KMS-11 (cell line): Measurements from ENCODE around the gene NOTCH2.

Experiments used
- H2AFZ ChIP-seq: fragments of 200-600 bp; sonication (generic); 2 replicates; pipeline ENCODE4 v1.6.1; 2016; ENCODE audit warnings: antibody characterized with exemption, mixed run types, low read depth
- H3K27ac ChIP-seq: fragments of 200-600 bp; sonication (generic); 2 replicates; pipeline ENCODE4 v1.6.1; 2016; ENCODE audit warnings: mild to moderate bottlenecking, mixed run types
- H3K27me3 ChIP-seq: fragments of 200-600 bp; sonication (generic); 2 replicates; pipeline ENCODE4 v1.6.1; 2017; ENCODE audit warnings: mild to moderate bottlenecking, low read depth, mixed run types, moderate library complexity; ENCODE audit not compliant: insufficient read depth
- H3K36me3 ChIP-seq: fragments of 200-600 bp; sonication (generic); 2 replicates; pipeline ENCODE4 v1.6.1; 2017; ENCODE audit warnings: mild to moderate bottlenecking, mixed run types; ENCODE audit not compliant: insufficient read depth
- H3K4me1 ChIP-seq: fragments of 200-600 bp; sonication (generic); 2 replicates; pipeline ENCODE4 v1.6.1; 2016; ENCODE audit warnings: mild to moderate bottlenecking, low read depth, mixed run types; ENCODE audit not compliant: poor library complexity, severe bottlenecking
- H3K4me2 ChIP-seq: fragments of 200-600 bp; sonication (generic); 2 replicates; pipeline ENCODE4 v1.7.0; 2016; ENCODE audit warnings: mild to moderate bottlenecking, mixed run types
- H3K4me3 ChIP-seq: fragments of 200-600 bp; sonication (generic); IDR thresholded peaks from 2 replicates; pipeline ENCODE4 v1.6.1; 2017; ENCODE audit warnings: low read depth, low read length, mixed read lengths; ENCODE audit not compliant: insufficient read depth
- H3K79me2 ChIP-seq: fragments of 200-600 bp; sonication (generic); 2 replicates; pipeline ENCODE4 v1.6.1; 2016; ENCODE audit warnings: low read depth, mixed run types; ENCODE audit not compliant: insufficient read depth
- H3K9ac ChIP-seq: fragments of 200-600 bp; sonication (generic); 2 replicates; pipeline ENCODE4 v1.6.1; 2016; ENCODE audit warnings: mild to moderate bottlenecking, mixed run types
- H4K20me1 ChIP-seq: fragments of 200-600 bp; sonication (generic); 2 replicates; pipeline ENCODE4 v1.6.1; 2016; ENCODE audit warnings: mild to moderate bottlenecking, mixed run types; ENCODE audit not compliant: insufficient read depth
- TF ChIP-seq, protein P1 (sequence below): fragments of 200-600 bp; sonication (generic); conservative IDR thresholded peaks from 2 replicates; pipeline ENCODE4 v1.6.1; 2017; ENCODE audit warnings: low read depth, mild to moderate bottlenecking, antibody characterized with exemption, low read length, moderate library complexity, mixed read lengths

The NOTCH2 gene

DNA sequence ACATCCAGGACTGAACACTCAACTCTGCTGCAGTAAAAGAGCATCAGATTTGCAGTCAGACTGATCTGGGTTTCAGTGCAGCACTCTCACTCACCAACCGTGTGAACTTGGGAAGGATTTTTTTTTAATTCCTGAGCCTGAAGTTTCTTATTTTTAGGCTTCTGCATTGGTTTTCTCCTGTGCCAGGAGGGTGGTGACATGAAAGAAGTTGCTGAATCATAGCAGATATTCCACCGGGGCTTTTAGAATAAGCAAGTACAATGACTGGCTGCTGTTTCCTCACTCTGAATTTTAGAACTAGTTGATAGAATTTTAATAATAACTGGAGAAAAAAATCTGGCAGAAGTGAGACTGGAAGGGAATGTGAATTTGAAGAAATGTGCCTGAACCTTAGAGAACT lies 184.8 kb downstream of the NOTCH2 start:
- Histone ChIP-seq H3K4me1 (no peaks in the 10 kb centered on the region), H3K36me3 (no peaks in the 10 kb centered on the region), H3K9ac (no peak overlapping the region), H3K27me3 (no peaks in the 10 kb centered on the region), H3K27ac (no peak overlapping the region), H4K20me1 (no peaks in the 10 kb centered on the region), H3K4me2 (no peak overlapping the region), H3K4me3 (no peak overlapping the region), H2AFZ (no peak overlapping the region), H3K79me2 (no peaks in the 10 kb centered on the region)
- TF ChIP-seq, protein P1, sequence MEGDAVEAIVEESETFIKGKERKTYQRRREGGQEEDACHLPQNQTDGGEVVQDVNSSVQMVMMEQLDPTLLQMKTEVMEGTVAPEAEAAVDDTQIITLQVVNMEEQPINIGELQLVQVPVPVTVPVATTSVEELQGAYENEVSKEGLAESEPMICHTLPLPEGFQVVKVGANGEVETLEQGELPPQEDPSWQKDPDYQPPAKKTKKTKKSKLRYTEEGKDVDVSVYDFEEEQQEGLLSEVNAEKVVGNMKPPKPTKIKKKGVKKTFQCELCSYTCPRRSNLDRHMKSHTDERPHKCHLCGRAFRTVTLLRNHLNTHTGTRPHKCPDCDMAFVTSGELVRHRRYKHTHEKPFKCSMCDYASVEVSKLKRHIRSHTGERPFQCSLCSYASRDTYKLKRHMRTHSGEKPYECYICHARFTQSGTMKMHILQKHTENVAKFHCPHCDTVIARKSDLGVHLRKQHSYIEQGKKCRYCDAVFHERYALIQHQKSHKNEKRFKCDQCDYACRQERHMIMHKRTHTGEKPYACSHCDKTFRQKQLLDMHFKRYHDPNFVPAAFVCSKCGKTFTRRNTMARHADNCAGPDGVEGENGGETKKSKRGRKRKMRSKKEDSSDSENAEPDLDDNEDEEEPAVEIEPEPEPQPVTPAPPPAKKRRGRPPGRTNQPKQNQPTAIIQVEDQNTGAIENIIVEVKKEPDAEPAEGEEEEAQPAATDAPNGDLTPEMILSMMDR: no peak

DNA sequence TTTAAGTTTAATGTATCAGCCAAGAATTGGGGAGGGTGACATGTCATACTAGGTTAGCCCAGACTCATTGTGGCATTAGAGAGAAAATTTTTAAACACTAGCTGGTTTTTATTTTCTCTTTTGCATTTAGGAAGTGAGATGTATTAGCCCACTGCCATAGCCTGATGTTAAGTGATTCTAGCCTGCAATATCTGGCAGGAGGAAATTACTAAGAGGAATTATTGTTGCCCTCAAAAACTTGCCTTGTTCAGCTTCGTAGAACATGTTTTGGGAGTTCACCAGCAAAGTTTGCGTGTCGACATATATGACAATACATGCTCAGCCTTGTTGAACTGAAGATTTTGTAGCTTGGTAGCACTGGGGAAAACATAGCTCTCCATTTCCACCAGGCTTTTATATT lies 185.6 kb downstream of the NOTCH2 start:
- H4K20me1 ChIP-seq: no peaks in the 10 kb centered on the region
- no peaks in the 10 kb centered on the region for H3K36me3 ChIP-seq
- no peak overlapping the region for H2AFZ ChIP-seq
- no peak overlapping the region for H3K27ac ChIP-seq
- H3K4me3 ChIP-seq: no peak overlapping the region
- H3K27me3 ChIP-seq: no peaks in the 10 kb centered on the region
- TF ChIP-seq, protein P1: no peak
- H3K4me1 ChIP-seq: no peaks in the 10 kb centered on the region
- H3K4me2 ChIP-seq: no peak overlapping the region
- H3K9ac ChIP-seq: no peak overlapping the region
- H3K79me2 ChIP-seq: no peaks in the 10 kb centered on the region

DNA sequence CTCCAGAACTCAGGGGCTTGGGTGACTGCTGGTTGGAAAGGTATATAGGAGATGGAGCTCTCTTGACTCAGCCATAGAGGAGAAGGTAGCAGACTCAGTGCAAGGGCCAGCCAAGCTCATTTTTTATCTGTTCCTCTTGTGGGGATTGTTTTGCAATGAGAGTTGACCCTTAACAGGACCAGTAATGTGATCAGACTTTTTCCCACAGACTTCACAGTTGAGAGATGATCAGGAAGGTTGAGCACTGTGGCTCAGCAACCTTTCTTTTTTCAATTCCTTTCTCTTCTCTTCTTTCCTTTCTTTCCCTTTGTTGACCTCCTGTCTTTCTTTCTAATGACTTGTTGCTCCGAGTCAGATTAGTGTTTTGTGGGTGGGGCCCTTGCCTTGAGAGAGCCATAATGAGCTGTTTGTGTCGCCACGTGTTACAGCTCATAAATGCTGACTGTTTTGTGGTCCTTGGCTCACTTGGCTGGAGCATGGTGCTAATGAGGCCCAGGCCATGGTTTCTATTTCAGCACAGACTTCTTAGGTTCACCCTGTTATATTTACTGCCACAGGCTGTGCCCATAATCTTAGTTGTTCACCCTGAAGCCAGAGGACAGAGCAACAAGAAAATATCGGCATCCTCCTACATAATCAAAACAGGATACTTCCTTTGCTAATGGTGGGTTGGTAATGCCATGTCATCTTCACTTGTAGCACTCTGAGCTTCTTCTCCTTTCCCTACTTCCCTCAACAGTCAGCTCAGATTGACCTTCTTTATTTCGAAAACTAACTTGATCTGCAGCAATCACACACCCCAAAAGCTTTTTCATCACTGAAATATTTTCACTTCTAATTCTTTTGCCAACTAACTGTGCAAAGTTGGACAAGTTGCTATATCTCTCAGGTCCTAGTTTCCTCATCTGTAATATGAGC lies 187.1 kb downstream of the NOTCH2 start:
- H3K4me3 ChIP-seq: no peak overlapping the region
- H3K27me3 ChIP-seq: no peaks in the 10 kb centered on the region
- H3K4me1 ChIP-seq: no peaks in the 10 kb centered on the region
- no peak overlapping the region for H3K27ac ChIP-seq
- TF ChIP-seq, protein P1: no peak
- no peak overlapping the region for H3K9ac ChIP-seq
- H2AFZ ChIP-seq: no peak overlapping the region
- no peaks in the 10 kb centered on the region for H3K36me3 ChIP-seq
- H3K4me2 ChIP-seq: no peak overlapping the region
- no peaks in the 10 kb centered on the region for H3K79me2 ChIP-seq
- no peaks in the 10 kb centered on the region for H4K20me1 ChIP-seq

GRCh38 chr1:119879510-119880434 lies 189.7 kb downstream of the NOTCH2 start:
- no peak overlapping the region for H3K4me3 ChIP-seq
- no peak overlapping the region for H3K27ac ChIP-seq
- no peaks in the 10 kb centered on the region for H3K36me3 ChIP-seq
- no peaks in the 10 kb centered on the region for H4K20me1 ChIP-seq
- no peaks in the 10 kb centered on the region for H3K79me2 ChIP-seq
- no peaks in the 10 kb centered on the region for H3K27me3 ChIP-seq
- TF ChIP-seq, protein P1: no peak
- no peaks in the 10 kb centered on the region for H3K4me1 ChIP-seq
- H3K9ac ChIP-seq: no peak overlapping the region
- no peak overlapping the region for H2AFZ ChIP-seq
- no peak overlapping the region for H3K4me2 ChIP-seq
